ENCODE measurements around the gene NPIPB2. TPM values are rescaled to one million over a fixed set of nuclear protein-coding genes. Genes with fewer than 3 reads are reported as not detected.
"Not testable (repeated sequence)": the region's sequence is repeated elsewhere in the genome, so short reads cannot be mapped to it uniquely, and the experiment has no call there.

Gene NPIPB2
- total and polyA plus RNA-seq, 7 experiments from 2014 or later: 2.2 to 31.0 (median 15.3) TPM

GRCh38 chr16:11972128-11972527, 30.3 kb upstream of the NPIPB2 start:
- Histone ChIP-seq H3K4me3 (ENCODE audit: low read length) (no peak overlapping the region), H3K4me1 (ENCODE audit: control insufficient read depth in 2 of 2, insufficient read depth in 2 of 2, low read length in 2 of 2) (peaks cover 3 to 10% of the 10 kb centered on the region in 2 donors), H3K27me3 (ENCODE audit: control insufficient read depth in 2 of 2, insufficient read depth in 2 of 2, low read length in 2 of 2) (no peaks in the 10 kb centered on the region), H3K9me3 (ENCODE audit: control insufficient read depth in 2 of 3, low read length in 3 of 3) (no peaks in the 10 kb centered on the region), H3K36me3 (ENCODE audit: control insufficient read depth in 2 of 3, insufficient read depth in 3 of 3, low read length in 3 of 3) (peaks cover 0 to 8% (median 0%) of the 10 kb centered on the region in 3 experiments), H3K27ac (ENCODE audit: low read depth, low read length) (no peak overlapping the region)
- H3K4me3 Mint-ChIP-seq: peak overlapping the region in 1 of 10 donors; percentile 16
- H3K27me3 Mint-ChIP-seq: no peaks in the 10 kb centered on the region
- DNase-seq (no peak), ATAC-seq (no peak)
- POLR2A ChIA-PET: interaction anchor here (0.6 kb wide), 1 partner anchor 104 kb away, joined by 4 read pairs; no protein-coding TSS in a partner anchor
- peaks cover 0 to 5% (median 0%) of the 10 kb centered on the region in 5 donors for H3K36me3 Mint-ChIP-seq
- H3K4me1 Mint-ChIP-seq: peaks cover 9 to 24% (median 16%) of the 10 kb centered on the region in 7 donors
- intact Hi-C loops (cut with micrococcal nuclease): loop anchor here (1.0 to 10.0 kb wide), 2 partner anchors 96 to 1027 kb away; partner anchors contain the start of genes CLEC16A (in 1 of the 2) and DEXI (in 1 of the 2)
- peaks cover 0 to 2% (median 0%) of the 10 kb centered on the region in 11 donors for H3K9me3 Mint-ChIP-seq
- peak overlapping the region in 1 of 9 donors; percentile 32 for H3K27ac Mint-ChIP-seq
- CTCF ChIA-PET: interaction anchor here (0.6 to 1.5 kb wide), 3 partner anchors 20 to 172 kb away, joined by 3 to 5 read pairs (median 5); no protein-coding TSS in a partner anchor

DNA sequence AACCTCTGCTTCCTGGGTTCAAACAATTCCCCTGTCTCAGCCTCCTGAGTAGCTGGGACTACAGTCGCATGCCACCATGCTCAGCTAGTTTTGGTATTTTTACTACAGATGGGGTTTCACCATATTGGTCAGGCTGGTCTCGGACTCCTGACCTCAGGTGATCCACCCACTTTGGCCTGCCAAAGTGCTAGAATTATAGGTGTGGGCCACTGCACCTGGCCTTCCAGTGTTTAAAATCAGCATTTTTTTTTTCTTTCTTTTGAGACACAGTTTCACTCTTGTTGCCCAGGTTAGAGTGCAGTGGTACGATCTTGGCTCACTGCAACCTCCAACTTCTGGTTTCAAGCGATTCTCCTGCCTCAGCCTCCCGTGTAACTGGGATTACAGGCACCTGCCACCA, 28.4 kb upstream of the NPIPB2 start:
- H3K9me3 ChIP-seq (ENCODE audit: control insufficient read depth in 2 of 3, low read length in 3 of 3); H3K36me3 Mint-ChIP-seq; POLR2A ChIA-PET; DNase-seq; H3K9me3 Mint-ChIP-seq; H3K4me3 Mint-ChIP-seq; H3K27ac ChIP-seq (ENCODE audit: low read depth, low read length); ATAC-seq; H3K4me1 ChIP-seq (ENCODE audit: control insufficient read depth in 2 of 2, insufficient read depth in 2 of 2, low read length in 2 of 2); H3K4me3 ChIP-seq (ENCODE audit: low read length); H3K27me3 ChIP-seq (ENCODE audit: control insufficient read depth in 2 of 2, insufficient read depth in 2 of 2, low read length in 2 of 2); H3K27me3 Mint-ChIP-seq; H3K27ac Mint-ChIP-seq; H3K36me3 ChIP-seq (ENCODE audit: control insufficient read depth in 2 of 3, insufficient read depth in 3 of 3, low read length in 3 of 3); H3K4me1 Mint-ChIP-seq; CTCF ChIA-PET: not testable (repeated sequence)
- intact Hi-C loops (cut with micrococcal nuclease): loop anchor here in 1 of 2 donors (10.0 kb wide), 1 partner anchor 1025 kb away; the partner anchor contains the start of genes CLEC16A and DEXI

- no peaks in the 10 kb centered on the region for H3K9me3 Mint-ChIP-seq
- CTCF ChIA-PET: interaction anchor here (1.0 kb wide), 1 partner anchor 10 kb away, joined by 5 read pairs; no protein-coding TSS in a partner anchor
- no peaks in the 10 kb centered on the region for H3K36me3 ChIP-seq (ENCODE audit: control insufficient read depth in 2 of 3, insufficient read depth in 3 of 3, low read length in 3 of 3)
- H3K9me3 ChIP-seq (ENCODE audit: control insufficient read depth in 2 of 3, low read length in 3 of 3): no peaks in the 10 kb centered on the region
- DNase-seq (no peak), ATAC-seq (no peak)
- intact Hi-C loops (cut with micrococcal nuclease): no loop called here
- H3K27ac ChIP-seq (ENCODE audit: low read depth, low read length): no peak overlapping the region
- no peak overlapping the region for H3K27ac Mint-ChIP-seq
- no peaks in the 10 kb centered on the region for H3K4me1 ChIP-seq (ENCODE audit: control insufficient read depth in 2 of 2, insufficient read depth in 2 of 2, low read length in 2 of 2)
- POLR2A ChIA-PET: interaction anchor here (1.2 kb wide), 1 partner anchor 8 kb away, joined by 3 read pairs; the partner anchor contains the start of gene SNX29
- no peaks in the 10 kb centered on the region for H3K27me3 ChIP-seq (ENCODE audit: control insufficient read depth in 2 of 2, insufficient read depth in 2 of 2, low read length in 2 of 2)
- peaks cover 0 to 6% (median 0%) of the 10 kb centered on the region in 7 donors for H3K4me1 Mint-ChIP-seq
- H3K27me3 Mint-ChIP-seq: peaks cover 0 to 2% (median 0%) of the 10 kb centered on the region in 5 donors
- H3K4me3 Mint-ChIP-seq: no peak overlapping the region
- no peak overlapping the region for H3K4me3 ChIP-seq (ENCODE audit: low read length)
- no peaks in the 10 kb centered on the region for H3K36me3 Mint-ChIP-seq
These were observed 26.7 kb upstream of the NPIPB2 start for GRCh38 chr16:11968577-11968976.

DNA sequence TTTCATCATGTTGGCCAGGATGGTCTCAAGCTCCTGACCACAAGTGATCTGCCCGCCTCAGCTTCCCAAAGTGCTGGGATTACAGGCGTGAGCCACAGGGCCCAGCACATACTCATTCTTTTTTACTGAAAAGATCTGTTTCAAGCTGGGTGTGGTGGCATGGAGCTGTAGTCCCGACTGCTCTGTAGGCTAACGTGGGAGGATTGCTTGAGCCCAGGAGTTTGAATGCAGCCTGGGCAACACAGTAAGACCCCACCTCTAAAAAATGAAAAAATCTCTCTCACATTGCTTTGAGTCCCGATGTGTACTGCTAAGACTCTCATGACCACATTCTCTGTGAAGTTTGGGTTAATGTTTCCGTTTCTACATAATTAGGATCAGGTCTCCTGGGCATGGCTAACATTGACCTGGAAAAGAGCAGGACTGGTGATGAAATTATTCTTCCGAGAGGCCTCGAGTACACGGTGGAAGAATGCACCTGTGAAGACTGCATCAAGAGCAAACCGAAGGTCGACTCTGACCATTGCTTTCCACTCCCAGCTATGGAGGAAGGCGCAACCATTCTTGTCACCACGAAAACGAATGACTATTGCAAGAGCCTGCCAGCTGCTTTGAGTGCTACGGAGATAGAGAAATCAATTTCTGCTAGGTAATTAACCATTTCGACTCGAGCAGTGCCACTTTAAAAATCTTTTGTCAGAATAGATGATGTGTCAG, 25.5 kb upstream of the NPIPB2 start:
- H3K4me3 ChIP-seq (ENCODE audit: low read length): no peak overlapping the region
- H3K27ac ChIP-seq (ENCODE audit: low read depth, low read length): no peak overlapping the region
- H3K4me3 Mint-ChIP-seq: no peak overlapping the region
- DNase-seq (no peak), ATAC-seq (no peak)
- CTCF ChIA-PET: interaction anchor here (1.0 kb wide), 1 partner anchor 11 kb away, joined by 5 read pairs; no protein-coding TSS in a partner anchor
- no peaks in the 10 kb centered on the region for H3K9me3 Mint-ChIP-seq
- peaks cover 0 to 2% (median 0%) of the 10 kb centered on the region in 5 donors for H3K27me3 Mint-ChIP-seq
- H3K27me3 ChIP-seq (ENCODE audit: control insufficient read depth in 2 of 2, insufficient read depth in 2 of 2, low read length in 2 of 2): no peaks in the 10 kb centered on the region
- H3K4me1 ChIP-seq (ENCODE audit: control insufficient read depth in 2 of 2, insufficient read depth in 2 of 2, low read length in 2 of 2): no peaks in the 10 kb centered on the region
- H3K27ac Mint-ChIP-seq: no peak overlapping the region
- POLR2A ChIA-PET: interaction anchor here (0.6 to 1.2 kb wide), 2 partner anchors 10 to 55 kb away, joined by 3 read pairs; partner anchors contain the start of gene SNX29
- intact Hi-C loops (cut with micrococcal nuclease): no loop called here
- no peaks in the 10 kb centered on the region for H3K36me3 ChIP-seq (ENCODE audit: control insufficient read depth in 2 of 3, insufficient read depth in 3 of 3, low read length in 3 of 3)
- H3K9me3 ChIP-seq (ENCODE audit: control insufficient read depth in 2 of 3, low read length in 3 of 3): no peaks in the 10 kb centered on the region
- H3K36me3 Mint-ChIP-seq: no peaks in the 10 kb centered on the region
- peaks cover 0 to 6% (median 0%) of the 10 kb centered on the region in 7 donors for H3K4me1 Mint-ChIP-seq

- H3K4me3 ChIP-seq (ENCODE audit: low read length): no peak overlapping the region
- no peaks in the 10 kb centered on the region for H3K4me1 ChIP-seq (ENCODE audit: control insufficient read depth in 2 of 2, insufficient read depth in 2 of 2, low read length in 2 of 2)
- H3K36me3 ChIP-seq (ENCODE audit: control insufficient read depth in 2 of 3, insufficient read depth in 3 of 3, low read length in 3 of 3): no peaks in the 10 kb centered on the region
- no peak overlapping the region for H3K27ac Mint-ChIP-seq
- DNase-seq: no peak
- no peaks in the 10 kb centered on the region for H3K9me3 Mint-ChIP-seq
- no peaks in the 10 kb centered on the region for H3K36me3 Mint-ChIP-seq
- H3K27me3 Mint-ChIP-seq: peaks cover 0 to 2% (median 0%) of the 10 kb centered on the region in 5 donors
- H3K4me3 Mint-ChIP-seq: no peak overlapping the region
- H3K9me3 ChIP-seq (ENCODE audit: control insufficient read depth in 2 of 3, low read length in 3 of 3): no peaks in the 10 kb centered on the region
- no peak for ATAC-seq
- ChIA-PET POLR2A (no interaction called here), CTCF (interaction anchor here (1.0 kb wide), 1 partner anchor 102 kb away, joined by 6 read pairs; no protein-coding TSS in a partner anchor)
- peaks cover 0 to 6% (median 0%) of the 10 kb centered on the region in 7 donors for H3K4me1 Mint-ChIP-seq
- intact Hi-C loops (cut with micrococcal nuclease): no loop called here
- no peak overlapping the region for H3K27ac ChIP-seq (ENCODE audit: low read depth, low read length)
- no peaks in the 10 kb centered on the region for H3K27me3 ChIP-seq (ENCODE audit: control insufficient read depth in 2 of 2, insufficient read depth in 2 of 2, low read length in 2 of 2)
These were observed 24.3 kb upstream of the NPIPB2 start for GRCh38 chr16:11966173-11966572.

DNA sequence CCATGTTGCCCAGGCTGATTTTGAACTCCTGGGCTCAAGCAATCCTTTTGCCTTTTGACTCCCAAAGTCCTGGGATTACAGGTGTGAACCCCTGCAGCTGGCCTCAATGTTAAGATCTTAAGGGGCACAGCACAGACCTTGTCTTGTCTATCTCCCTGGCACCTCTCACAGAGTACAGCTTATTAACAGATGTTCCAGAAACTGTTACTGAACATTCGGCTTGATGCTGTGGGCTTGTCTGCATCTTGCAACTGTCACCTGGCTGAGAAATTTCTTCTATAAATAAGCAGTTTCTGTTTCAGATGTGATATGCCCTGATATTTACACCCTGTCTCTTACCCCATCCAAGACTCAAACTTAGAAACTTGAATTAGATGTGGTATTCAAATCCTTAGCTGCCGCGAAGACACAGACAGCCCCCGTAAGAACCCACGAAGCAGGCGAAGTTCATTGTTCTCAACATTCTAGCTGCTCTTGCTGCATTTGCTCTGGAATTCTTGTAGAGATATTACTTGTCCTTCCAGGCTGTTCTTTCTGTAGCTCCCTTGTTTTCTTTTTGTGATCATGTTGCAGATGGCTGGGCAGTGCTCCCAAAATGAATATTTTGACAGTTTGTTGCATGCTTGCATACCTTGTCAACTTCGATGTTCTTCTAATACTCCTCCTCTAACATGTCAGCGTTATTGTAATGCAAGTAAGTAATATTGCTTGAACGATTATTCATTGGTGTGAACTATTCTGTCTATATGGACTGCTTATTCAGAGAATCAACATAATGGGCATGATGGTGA, 23.1 kb upstream of the NPIPB2 start, which contains the start of gene TNFRSF17:
Gene TNFRSF17, plus strand, starts transcription at position 450 of the 791 bp plus-strand sequence. Its CDS starts 115 bp downstream, at position 565.
- DNase-seq (no peak), ATAC-seq (no peak)
- H3K27me3 Mint-ChIP-seq: peaks cover 0 to 4% (median 0%) of the 10 kb centered on the region in 5 donors
- no peaks in the 10 kb centered on the region for H3K9me3 ChIP-seq (ENCODE audit: control insufficient read depth in 2 of 3, low read length in 3 of 3)
- no peaks in the 10 kb centered on the region for H3K9me3 Mint-ChIP-seq
- H3K4me1 Mint-ChIP-seq: peaks cover 0 to 6% (median 0%) of the 10 kb centered on the region in 7 donors
- POLR2A ChIA-PET: no interaction called here
- H3K27ac Mint-ChIP-seq: no peak within 1 kb of the TSS
- H3K27ac ChIP-seq (ENCODE audit: low read depth, low read length): no peak within 1 kb of the TSS
- no peaks in the 10 kb centered on the region for H3K27me3 ChIP-seq (ENCODE audit: control insufficient read depth in 2 of 2, insufficient read depth in 2 of 2, low read length in 2 of 2)
- no peak within 1 kb of the TSS for H3K4me3 Mint-ChIP-seq
- H3K36me3 Mint-ChIP-seq: no peaks in the 10 kb centered on the region
- H3K36me3 ChIP-seq (ENCODE audit: control insufficient read depth in 2 of 3, insufficient read depth in 3 of 3, low read length in 3 of 3): no peaks in the 10 kb centered on the region
- no peaks in the 10 kb centered on the region for H3K4me1 ChIP-seq (ENCODE audit: control insufficient read depth in 2 of 2, insufficient read depth in 2 of 2, low read length in 2 of 2)
- H3K4me3 ChIP-seq (ENCODE audit: low read length): no peak within 1 kb of the TSS
- intact Hi-C loops (cut with micrococcal nuclease): no loop called here
- CTCF ChIA-PET: no interaction called here

All from naive thymus-derived CD4-positive, alpha-beta T cell (primary cell).